MCF 10A (cell line): ENCODE measurements around the gene SPTB. TPM values are rescaled to one million over a fixed set of nuclear protein-coding genes. Genes with fewer than 3 reads are reported as not detected.

Experiments used
- BruUV-seq: library from RNA; stranded (reverse); fragments of 400-500 nt; replicated peaks from 2 replicates; lab custom pipeline; 2021; lab: Mats Ljungman, UMichigan
- CTCF ChIA-PET: fragments of 300-600 bp; sonication (Branson Sonifier 250); formaldehyde crosslinking; extraction: SDS; loops from one replicate; lab custom pipeline; 2021; ENCODE audit warnings: antibody characterized with exemption, inconsistent platforms; lab: Yijun Ruan, JAX
- POLR2A ChIA-PET: fragments of 300-600, 350-650 bp; sonication (Branson Sonifier 250); formaldehyde crosslinking; extraction: SDS; loops from one replicate; lab custom pipeline; 2020; ENCODE audit warnings: antibody characterized with exemption, inconsistent platforms; lab: Yijun Ruan, JAX
- DNase-seq: peaks from one replicate; pipeline ENCODE4 v3.0.0-alpha.2; 2018; ENCODE audit not compliant: unreplicated experiment
- H3K27ac Mint-ChIP-seq: one replicate; pipeline ENCODE4 v1.8.0; 2022; ENCODE audit warnings: mild to moderate bottlenecking, low read depth, mixed read lengths; ENCODE audit not compliant: unreplicated experiment
- H3K27me3 Mint-ChIP-seq: one replicate; pipeline ENCODE4 v1.8.0; 2022; ENCODE audit warnings: mixed read lengths; ENCODE audit not compliant: insufficient read depth, unreplicated experiment
- H3K36me3 Mint-ChIP-seq: one replicate; pipeline ENCODE4 v1.8.0; 2022; ENCODE audit warnings: mild to moderate bottlenecking, moderate library complexity, mixed read lengths; ENCODE audit not compliant: insufficient read depth, unreplicated experiment
- H3K4me1 Mint-ChIP-seq: one replicate; pipeline ENCODE4 v1.8.0; 2022; ENCODE audit warnings: mixed read lengths; ENCODE audit not compliant: insufficient read depth, unreplicated experiment
- H3K4me3 Mint-ChIP-seq: one replicate; pipeline ENCODE4 v1.8.0; 2022; ENCODE audit warnings: mild to moderate bottlenecking, moderate library complexity, mixed read lengths; ENCODE audit not compliant: unreplicated experiment
- H3K9me3 Mint-ChIP-seq: one replicate; pipeline ENCODE4 v1.8.0; 2022; ENCODE audit warnings: mixed read lengths; ENCODE audit not compliant: unreplicated experiment
- intact Hi-C: fragments of 100-400 bp; cut with micrococcal nuclease; formaldehyde crosslinking; loops from 2 replicates; pipeline ENCODE4 v1.14.1; 2022
- total RNA-seq: library from RNA; stranded (reverse); gene quantifications from 2 replicates; pipeline ENCODE4 v1.2.3, GENCODE V29; 2022
- TF ChIP-seq, protein P1 (sequence below): fragments of 200-600 bp; IDR thresholded peaks from one replicate; pipeline ENCODE4 v1.8.0; 2022; ENCODE audit warnings: antibody characterized with exemption, mild to moderate bottlenecking; ENCODE audit not compliant: unreplicated experiment

SPTB gene
- total RNA-seq, 1 experiment from 2014 or later = 1.3 TPM

DNA sequence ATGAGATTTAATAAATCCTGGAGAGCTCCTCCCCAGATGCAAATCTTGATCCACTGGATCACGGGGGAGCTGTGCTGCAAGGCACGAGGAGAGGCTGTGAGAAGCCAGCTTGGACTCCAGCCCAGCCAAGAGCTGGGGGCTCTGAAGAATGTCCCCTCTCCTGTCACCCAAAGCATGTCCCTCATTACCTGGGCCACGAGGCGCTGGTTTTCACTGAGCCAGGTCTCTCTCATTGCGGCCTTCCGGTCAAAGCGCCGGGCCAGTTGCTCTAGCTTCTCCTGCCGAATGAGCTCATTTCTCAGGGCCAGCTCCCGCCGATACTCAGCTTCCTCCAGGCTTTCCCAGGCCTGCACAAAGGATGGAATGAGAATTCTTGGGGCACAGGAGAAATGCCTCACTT, 83.3 kb downstream of the SPTB start:
- intact Hi-C loops = no loop called here
- H3K9me3 Mint-ChIP-seq = no peaks in the 10 kb centered on the region
- TF ChIP-seq, protein P1, sequence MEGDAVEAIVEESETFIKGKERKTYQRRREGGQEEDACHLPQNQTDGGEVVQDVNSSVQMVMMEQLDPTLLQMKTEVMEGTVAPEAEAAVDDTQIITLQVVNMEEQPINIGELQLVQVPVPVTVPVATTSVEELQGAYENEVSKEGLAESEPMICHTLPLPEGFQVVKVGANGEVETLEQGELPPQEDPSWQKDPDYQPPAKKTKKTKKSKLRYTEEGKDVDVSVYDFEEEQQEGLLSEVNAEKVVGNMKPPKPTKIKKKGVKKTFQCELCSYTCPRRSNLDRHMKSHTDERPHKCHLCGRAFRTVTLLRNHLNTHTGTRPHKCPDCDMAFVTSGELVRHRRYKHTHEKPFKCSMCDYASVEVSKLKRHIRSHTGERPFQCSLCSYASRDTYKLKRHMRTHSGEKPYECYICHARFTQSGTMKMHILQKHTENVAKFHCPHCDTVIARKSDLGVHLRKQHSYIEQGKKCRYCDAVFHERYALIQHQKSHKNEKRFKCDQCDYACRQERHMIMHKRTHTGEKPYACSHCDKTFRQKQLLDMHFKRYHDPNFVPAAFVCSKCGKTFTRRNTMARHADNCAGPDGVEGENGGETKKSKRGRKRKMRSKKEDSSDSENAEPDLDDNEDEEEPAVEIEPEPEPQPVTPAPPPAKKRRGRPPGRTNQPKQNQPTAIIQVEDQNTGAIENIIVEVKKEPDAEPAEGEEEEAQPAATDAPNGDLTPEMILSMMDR = no peak
- no TSS peak for BruUV-seq
- H3K36me3 Mint-ChIP-seq = peaks cover 6% of the 10 kb centered on the region
- no peak overlapping the region for H3K4me3 Mint-ChIP-seq
- no peak overlapping the region for H3K27ac Mint-ChIP-seq
- ChIA-PET POLR2A (no interaction called here), CTCF (interaction anchor here (0.6 kb wide), 1 partner anchor 31 kb away, joined by 4 read pairs; no protein-coding TSS in a partner anchor)
- no peak for DNase-seq
- no peaks in the 10 kb centered on the region for H3K27me3 Mint-ChIP-seq
- peaks cover 6% of the 10 kb centered on the region for H3K4me1 Mint-ChIP-seq

DNA sequence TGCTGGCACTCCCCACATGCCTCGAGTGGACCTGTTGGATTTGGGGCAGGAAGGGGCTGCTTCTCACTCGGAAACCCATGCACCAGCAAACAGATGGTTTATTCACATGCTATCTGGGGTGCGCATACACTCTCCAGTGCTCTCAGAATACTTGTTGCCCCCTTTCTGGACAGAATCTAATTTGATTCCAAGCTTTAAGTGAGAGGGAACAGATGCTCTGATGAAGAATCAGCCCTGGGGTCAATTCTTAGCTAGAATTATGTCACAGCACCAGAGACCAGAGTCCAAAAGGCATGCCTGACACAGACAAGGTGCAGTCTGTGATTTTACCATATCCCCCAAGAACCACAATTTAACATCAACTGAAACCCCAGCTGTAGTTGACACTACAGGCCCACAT, 83.8 kb downstream of the SPTB start:
- Mint-ChIP-seq H3K4me1 (peaks cover 6% of the 10 kb centered on the region), H3K4me3 (no peak overlapping the region), H3K27me3 (no peaks in the 10 kb centered on the region), H3K9me3 (no peaks in the 10 kb centered on the region), H3K36me3 (peaks cover 6% of the 10 kb centered on the region), H3K27ac (no peak overlapping the region)
- no TSS peak for BruUV-seq
- intact Hi-C loops = no loop called here
- POLR2A ChIA-PET = no interaction called here
- CTCF ChIA-PET = interaction anchor here (1.1 to 1.7 kb wide), 3 partner anchors 28 to 96 kb away, joined by 3 to 5 read pairs (median 4); no protein-coding TSS in a partner anchor
- TF ChIP-seq, protein P1 = no peak
- no peak for DNase-seq

DNA sequence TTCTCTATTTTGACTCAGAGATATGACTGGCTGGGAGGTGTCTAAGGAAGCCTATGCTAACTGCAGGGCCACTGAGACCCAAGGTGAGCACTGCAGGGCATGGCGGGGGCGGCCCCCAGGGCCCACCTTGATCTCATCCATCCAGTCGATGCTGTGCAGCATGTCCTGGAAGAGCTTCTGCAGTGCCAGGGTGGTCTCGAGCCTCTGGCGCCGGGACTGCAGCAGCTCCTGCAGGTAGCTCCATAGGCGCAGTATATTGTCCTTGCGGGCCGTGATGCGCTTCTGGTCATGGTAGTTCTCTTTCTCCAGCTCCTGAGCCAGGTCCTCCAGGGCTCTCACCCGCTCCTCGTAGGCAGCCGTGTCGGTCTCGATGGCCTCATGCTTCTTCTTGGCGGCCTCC, 84.5 kb downstream of the SPTB start:
- intact Hi-C loops = no loop called here
- POLR2A ChIA-PET = interaction anchor here (0.7 kb wide), 1 partner anchor 9 kb away, joined by 3 read pairs; no protein-coding TSS in a partner anchor
- H3K4me1 Mint-ChIP-seq = peaks cover 4% of the 10 kb centered on the region
- no peaks in the 10 kb centered on the region for H3K9me3 Mint-ChIP-seq
- CTCF ChIA-PET = interaction anchor here (0.8 to 1.7 kb wide), 4 partner anchors 8 to 96 kb away, joined by 3 to 5 read pairs (median 4); no protein-coding TSS in a partner anchor
- no peak overlapping the region for H3K27ac Mint-ChIP-seq
- TF ChIP-seq, protein P1 = no peak
- no TSS peak for BruUV-seq
- H3K36me3 Mint-ChIP-seq = peaks cover 4% of the 10 kb centered on the region
- H3K27me3 Mint-ChIP-seq = no peaks in the 10 kb centered on the region
- no peak for DNase-seq
- H3K4me3 Mint-ChIP-seq = no peak overlapping the region

DNA sequence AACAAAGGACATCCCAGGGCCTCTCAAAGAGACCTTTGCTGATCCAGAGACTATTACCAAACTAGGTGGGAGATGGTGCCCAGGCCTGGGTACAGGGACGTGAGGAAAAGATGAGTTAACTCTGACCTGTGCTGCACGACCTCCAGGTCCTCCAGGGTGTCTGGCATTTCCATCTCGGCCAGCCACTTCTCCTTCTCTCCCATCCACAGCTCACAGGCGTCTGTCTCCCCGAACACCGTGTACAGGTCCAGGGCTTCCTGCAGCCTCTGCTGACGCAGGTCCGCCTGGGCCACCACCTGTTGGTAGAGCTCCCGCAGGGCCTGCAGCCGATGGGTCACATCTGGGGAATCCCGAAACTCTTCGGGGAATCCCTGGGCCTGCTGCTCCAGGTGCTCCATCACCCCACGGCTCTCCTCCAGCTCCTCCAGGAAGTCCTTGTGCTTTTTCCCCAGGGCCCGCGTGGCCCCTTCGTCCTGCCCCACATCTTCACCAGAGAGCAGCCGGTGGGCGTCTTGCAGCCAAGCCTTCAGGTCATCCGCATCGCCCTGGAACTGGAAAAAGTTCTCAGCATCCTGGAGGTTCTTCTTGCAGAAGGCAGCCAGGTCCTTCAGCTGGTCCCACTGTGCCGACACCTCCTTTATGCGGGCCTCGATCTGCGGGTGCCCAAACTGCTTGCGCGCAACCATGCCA, 86.7 kb downstream of the SPTB start:
- peaks cover 16% of the 10 kb centered on the region for H3K4me1 Mint-ChIP-seq
- H3K9me3 Mint-ChIP-seq = no peaks in the 10 kb centered on the region
- DNase-seq = no peak
- H3K27ac Mint-ChIP-seq = no peak overlapping the region
- no peaks in the 10 kb centered on the region for H3K27me3 Mint-ChIP-seq
- BruUV-seq = no TSS peak
- CTCF ChIA-PET = interaction anchor here (0.5 to 0.9 kb wide), 6 partner anchors 14 to 254 kb away, joined by 3 to 6 read pairs (median 3); partner anchors contain the start of gene HSPA2
- intact Hi-C loops = no loop called here
- POLR2A ChIA-PET = no interaction called here
- H3K4me3 Mint-ChIP-seq = no peak overlapping the region
- TF ChIP-seq, protein P1 = no peak
- H3K36me3 Mint-ChIP-seq = no peaks in the 10 kb centered on the region
